H1 (cell line): ENCODE results near the gene LIPJ. TPM values are rescaled to one million over a fixed set of nuclear protein-coding genes. Genes with fewer than 3 reads are reported as not detected.

ENCODE experiments used
- CTCF ChIA-PET: fragments of 300-600 bp; sonication (Branson Sonifier 250); formaldehyde crosslinking; loops from one replicate; lab custom pipeline; 2021; ENCODE audit not compliant: partially characterized antibody; lab: Charles Lee
- POLR2A ChIA-PET: fragments of 300-600 bp; sonication (Branson Sonifier 250); formaldehyde crosslinking; loops from one replicate; lab custom pipeline; 2021; ENCODE audit warnings: inconsistent platforms; ENCODE audit not compliant: partially characterized antibody; lab: Charles Lee
- DNase-seq, 2 experiments: peaks; one replicate each; pipeline versions ENCODE4 v3.0.0 to v3.0.0-alpha.2; 2010 to 2022; ENCODE audit warnings: low spot score in 2 of 2, low read depth in 1 of 2, mixed read lengths in 1 of 2
- FAIRE-seq: peaks from 2 replicates; lab custom pipeline; 2011; peaks lifted over from hg19 to GRCh38; lab: Jason Lieb, UNC
- H2AFZ ChIP-seq: 2 replicates; pipeline ENCODE4 v1.8.1; 2012; ENCODE audit warnings: low read length, inconsistent platforms
- H2AK5ac ChIP-seq: 2 replicates; pipeline ENCODE4 v1.6.1; 2013; ENCODE audit warnings: low read depth, low read length
- H2BK120ac ChIP-seq: replicated peaks from 2 replicates; pipeline ENCODE3; 2013; ENCODE audit warnings: low read depth, low read length, inconsistent platforms
- H2BK12ac ChIP-seq: 2 replicates; pipeline ENCODE4 v1.6.1; 2013; ENCODE audit warnings: low read depth, low read length
- H2BK15ac ChIP-seq: 2 replicates; pipeline ENCODE4 v1.6.1; 2013; ENCODE audit warnings: low read length
- H2BK20ac ChIP-seq: 2 replicates; pipeline ENCODE4 v1.6.1; 2013; ENCODE audit warnings: low read length
- H2BK5ac ChIP-seq: 2 replicates; pipeline ENCODE4 v1.6.1; 2013; ENCODE audit warnings: low read depth, low read length
- H3K14ac ChIP-seq: 2 replicates; pipeline ENCODE4 v1.6.1; 2013; ENCODE audit warnings: inconsistent platforms; ENCODE audit not compliant: insufficient read length
- H3K18ac ChIP-seq: 2 replicates; pipeline ENCODE4 v1.6.1; 2013; ENCODE audit warnings: low read length; ENCODE audit errors: extremely low read depth
- H3K23ac ChIP-seq: 2 replicates; pipeline ENCODE4 v1.6.1; 2013; ENCODE audit warnings: inconsistent platforms; ENCODE audit not compliant: insufficient read length
- H3K23me2 ChIP-seq: 2 replicates; pipeline ENCODE4 v1.6.1; 2013; ENCODE audit warnings: low read depth, low read length
- H3K27ac ChIP-seq: 2 replicates; pipeline ENCODE4 v1.6.1; 2011; ENCODE audit warnings: low read depth, low read length, inconsistent platforms
- H3K27me3 ChIP-seq, 4 experiments: replicated peaks in 1 of 4; 1 replicate in 1 of 4; 2 replicates in 3 of 4; pipeline versions ENCODE4 v1.6.1 to v1.8.1; 2011 to 2013; ENCODE audit warnings: low read length in 3 of 4, mild to moderate bottlenecking in 3 of 4, inconsistent platforms in 2 of 4, mixed read lengths in 2 of 4, moderate library complexity in 1 of 4; ENCODE audit not compliant: control insufficient read depth in 3 of 4, insufficient read depth in 3 of 4; ENCODE audit errors: extremely low read depth in 1 of 4
- H3K36me3 ChIP-seq, 4 experiments: 2 replicates each; pipeline versions ENCODE4 v1.6.1 to v1.8.1; 2011 to 2013; ENCODE audit warnings: mild to moderate bottlenecking in 4 of 4, low read length in 3 of 4, moderate library complexity in 2 of 4, control low read depth in 1 of 4, inconsistent platforms in 1 of 4; ENCODE audit not compliant: insufficient read depth in 4 of 4, control insufficient read depth in 2 of 4
- H3K4ac ChIP-seq: replicated peaks from 2 replicates; pipeline ENCODE3; 2013; ENCODE audit warnings: low read length, low read depth, mixed read lengths, inconsistent platforms; ENCODE audit not compliant: insufficient read length
- H3K4me1 ChIP-seq, 4 experiments: replicated peaks in 1 of 4; 1 replicate in 1 of 4; 2 replicates in 3 of 4; pipeline versions ENCODE4 v1.6.1 to v1.8.1; 2011 to 2013; ENCODE audit warnings: low read length in 3 of 4, inconsistent platforms in 2 of 4, mixed read lengths in 1 of 4; ENCODE audit not compliant: insufficient read depth in 4 of 4, control insufficient read depth in 3 of 4
- H3K4me2 ChIP-seq, 2 experiments: 2 replicates each; pipeline versions ENCODE4 v1.6.1 to v1.8.1; 2011 to 2013; ENCODE audit warnings: low read depth in 2 of 2, low read length in 2 of 2, control low read depth in 1 of 2, inconsistent platforms in 1 of 2, mild to moderate bottlenecking in 1 of 2; ENCODE audit not compliant: insufficient read depth in 1 of 2
- H3K4me3 ChIP-seq, 4 experiments: fragments of 200-600, 300-600 bp in 1 of 4; sonication (generic), shearing (Covaris generic), sonication (Bioruptor Twin) in 1 of 4; 2 replicates each; pipeline versions ENCODE4 v1.5.1 to v1.8.1; 2011 to 2016; ENCODE audit warnings: low read length in 4 of 4, low read depth in 3 of 4, control low read depth in 2 of 4, inconsistent platforms in 2 of 4, mild to moderate bottlenecking in 2 of 4, mixed read lengths in 1 of 4, moderate library complexity in 1 of 4; ENCODE audit not compliant: insufficient read depth in 2 of 4; ENCODE audit errors: extremely low read depth in 1 of 4
- H3K56ac ChIP-seq: replicated peaks from 2 replicates; pipeline ENCODE3; 2013; ENCODE audit warnings: low read depth, mild to moderate bottlenecking, mixed read lengths, low read length, inconsistent platforms; ENCODE audit not compliant: insufficient read length
- H3K79me1 ChIP-seq: 2 replicates; pipeline ENCODE4 v1.6.1; 2013; ENCODE audit warnings: low read depth, low read length, control low read depth
- H3K79me2 ChIP-seq, 2 experiments: 2 replicates each; pipeline versions ENCODE4 v1.6.1 to v1.8.1; 2012 to 2013; ENCODE audit warnings: low read length in 2 of 2, mild to moderate bottlenecking in 2 of 2, inconsistent platforms in 1 of 2; ENCODE audit not compliant: insufficient read depth in 2 of 2, control insufficient read depth in 1 of 2
- H3K9ac ChIP-seq, 4 experiments: replicated peaks in 1 of 4; 1 replicate in 1 of 4; 2 replicates in 3 of 4; pipeline versions ENCODE4 v1.6.1 to v1.8.1; 2011 to 2013; ENCODE audit warnings: low read depth in 3 of 4, low read length in 3 of 4, control low read depth in 2 of 4, mild to moderate bottlenecking in 2 of 4, moderate library complexity in 2 of 4, inconsistent platforms in 1 of 4; ENCODE audit errors: extremely low read depth in 1 of 4
- H3K9me3 ChIP-seq, 2 experiments: 2 replicates each; pipeline versions ENCODE4 v1.6.1 to v1.8.1; 2012 to 2013; ENCODE audit warnings: mild to moderate bottlenecking in 2 of 2, moderate library complexity in 2 of 2, control low read depth in 1 of 2, inconsistent platforms in 1 of 2, low read depth in 1 of 2, low read length in 1 of 2, mixed read lengths in 1 of 2; ENCODE audit not compliant: insufficient read depth in 2 of 2
- H4K20me1 ChIP-seq, 2 experiments: replicated peaks in 1 of 2; 2 replicates each; pipeline versions ENCODE3 to v1.8.1; 2011 to 2013; ENCODE audit warnings: inconsistent platforms in 2 of 2, low read length in 2 of 2, mild to moderate bottlenecking in 1 of 2; ENCODE audit not compliant: insufficient read depth in 2 of 2, control insufficient read depth in 1 of 2
- H4K5ac ChIP-seq: 2 replicates; pipeline ENCODE4 v1.6.1; 2013; ENCODE audit warnings: low read length, low read depth, mixed read lengths, inconsistent platforms; ENCODE audit not compliant: insufficient read length
- H4K8ac ChIP-seq: 2 replicates; pipeline ENCODE4 v1.8.0; 2013; ENCODE audit warnings: mild to moderate bottlenecking, moderate library complexity, low read length, inconsistent platforms; ENCODE audit not compliant: insufficient read depth; ENCODE audit errors: extremely low read depth
- H4K91ac ChIP-seq: replicated peaks from 2 replicates; pipeline ENCODE3; 2013; ENCODE audit warnings: low read length, mixed read lengths, inconsistent platforms; ENCODE audit not compliant: insufficient read length
- BACH1 ChIP-seq: IDR thresholded peaks from 2 replicates; pipeline ENCODE4 v1.6.1; 2012; ENCODE audit warnings: low read length, improper control_type of control experiment
- POLR2A ChIP-seq, 2 experiments: IDR thresholded peaks; 1 replicate in 1 of 2; 2 replicates in 1 of 2; pipeline ENCODE4 v1.6.1; 2011; ENCODE audit warnings: low read depth in 2 of 2, low read length in 2 of 2, mild to moderate bottlenecking in 2 of 2; ENCODE audit errors: control extremely low read depth in 1 of 2
- RNF2 ChIP-seq: fragments of 200-900, 300-1000 bp; sonication (generic); IDR thresholded peaks from 2 replicates; pipeline ENCODE4 v1.7.1; 2016; ENCODE audit warnings: borderline replicate concordance, low read depth, mild to moderate bottlenecking, antibody characterized with exemption, low read length; ENCODE audit not compliant: poor library complexity, severe bottlenecking; ENCODE audit errors: missing control alignments
- SIX5 ChIP-seq: IDR thresholded peaks from 2 replicates; pipeline ENCODE4 v1.6.1; 2011; ENCODE audit warnings: mild to moderate bottlenecking, low read depth, low read length
- SRF ChIP-seq: IDR thresholded peaks from 2 replicates; pipeline ENCODE4 v1.6.1; 2011; ENCODE audit warnings: mild to moderate bottlenecking, low read depth, low read length, moderate library complexity
- SUZ12 ChIP-seq: fragments of 200-600 bp; sonication (generic); IDR thresholded peaks from 2 replicates; pipeline ENCODE4 v1.6.1; 2012; ENCODE audit warnings: mild to moderate bottlenecking, inconsistent platforms, low read length, moderate library complexity, mixed read lengths
- TAF1 ChIP-seq: IDR thresholded peaks from 2 replicates; pipeline ENCODE4 v1.6.1; 2011; ENCODE audit warnings: mild to moderate bottlenecking, low read depth, low read length
- TAF7 ChIP-seq: optimal IDR thresholded peaks from 2 replicates; pipeline ENCODE3; 2011; ENCODE audit warnings: low read depth, mild to moderate bottlenecking, inconsistent platforms, low read length, moderate library complexity, borderline replicate concordance
- TEAD4 ChIP-seq: IDR thresholded peaks from 2 replicates; pipeline ENCODE4 v1.6.1; 2012; ENCODE audit warnings: low read depth, low read length, inconsistent platforms, mixed read lengths
- ZNF274 ChIP-seq: IDR thresholded peaks from 2 replicates; pipeline ENCODE4 v1.7.0; 2012; ENCODE audit warnings: low read length, borderline replicate concordance; ENCODE audit errors: extremely low read depth
- WGBS, 2 experiments: shearing (Covaris generic) in 1 of 2; methylation state at CpG; one replicate each; pipeline versions ENCODE4 v1.1.6 to v1.1.7; 2013 to 2015; ENCODE audit warnings: low lambda C conversion rate in 2 of 2, mixed read lengths in 2 of 2, inconsistent platforms in 1 of 2, low coverage in 1 of 2, missing lambda C conversion rate in 1 of 2; ENCODE audit not compliant: insufficient replicate concordance in 2 of 2, insufficient coverage in 1 of 2, insufficient read length in 1 of 2; ENCODE audit errors: extremely low coverage in 1 of 2, missing lambda C conversion rate in 1 of 2; 5-methylcytosine and 5-hydroxymethylcytosine counted together
- polyA plus RNA-seq, 7 experiments: library from polyadenylated mRNA; depleted of rRNA in 3 of 7; stranded (reverse) in 5 of 7; unstranded in 2 of 7; fragments of >200 nt in 5 of 7; fragments of 200-250 nt in 2 of 7; gene quantifications; 1 replicate in 5 of 7; 2 replicates in 1 of 7; 4 replicates in 1 of 7; pipeline versions ENCODE4 v1.2.1 to v1.2.3, GENCODE V29; 2011 to 2013; ENCODE audit warnings: missing spikeins in 2 of 7, mixed read lengths in 2 of 7
- total RNA-seq: library from RNA; stranded (reverse); fragmentation: NEBNext Ultra II Directional; extraction: Animal tissue kit (Norgen Biotek cat#: 25700); gene quantifications from 2 replicates; pipeline ENCODE4 v1.2.1, GENCODE V29; 2021
- TF ChIP-seq, protein P1 (sequence below): IDR thresholded peaks from 2 replicates; pipeline ENCODE4 v1.6.1; 2012; ENCODE audit warnings: low read length, inconsistent platforms

The LIPJ gene
- total and polyA plus RNA-seq, 2 of the 8 experiments (the other 6 are each of a cell fraction or from before 2014, with no cell fraction given), result not detected

DNA sequence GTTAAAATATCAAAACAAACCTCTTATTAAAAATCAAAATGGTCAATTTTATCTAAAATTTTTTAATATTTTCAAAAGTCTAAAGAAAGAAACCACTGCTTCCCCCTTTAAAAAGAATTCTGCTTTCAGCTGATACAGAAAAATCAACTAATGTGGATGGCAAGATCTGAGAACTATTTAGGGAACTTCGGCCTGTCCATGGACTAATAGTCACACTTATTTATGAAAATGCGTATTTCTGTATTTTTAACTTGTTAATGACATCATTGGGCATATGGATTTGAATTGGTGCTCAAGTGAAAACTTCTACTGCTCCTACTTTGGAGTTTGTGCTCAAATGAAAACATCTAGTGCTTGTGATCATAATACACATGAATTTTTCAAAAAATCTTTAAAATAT, 35.3 kb upstream of the LIPJ start:
- no peak overlapping the region for H3K4me2 ChIP-seq
- no peaks in the 10 kb centered on the region for H4K20me1 ChIP-seq
- H3K27me3 ChIP-seq, result no peaks in the 10 kb centered on the region
- H4K5ac ChIP-seq, result no peak overlapping the region
- H2BK20ac ChIP-seq, result no peak overlapping the region
- 97% methylated on average over 2 of the region's 2 CpGs; no CpG with 5 or more reads in 1 of the 2 experiments for WGBS, 2 experiments
- H2BK5ac ChIP-seq, result no peak overlapping the region
- no peaks in the 10 kb centered on the region for H3K36me3 ChIP-seq
- no peak for TF ChIP-seq RNF2
- TF ChIP-seq BACH1, result no peak
- TF ChIP-seq, protein P1, sequence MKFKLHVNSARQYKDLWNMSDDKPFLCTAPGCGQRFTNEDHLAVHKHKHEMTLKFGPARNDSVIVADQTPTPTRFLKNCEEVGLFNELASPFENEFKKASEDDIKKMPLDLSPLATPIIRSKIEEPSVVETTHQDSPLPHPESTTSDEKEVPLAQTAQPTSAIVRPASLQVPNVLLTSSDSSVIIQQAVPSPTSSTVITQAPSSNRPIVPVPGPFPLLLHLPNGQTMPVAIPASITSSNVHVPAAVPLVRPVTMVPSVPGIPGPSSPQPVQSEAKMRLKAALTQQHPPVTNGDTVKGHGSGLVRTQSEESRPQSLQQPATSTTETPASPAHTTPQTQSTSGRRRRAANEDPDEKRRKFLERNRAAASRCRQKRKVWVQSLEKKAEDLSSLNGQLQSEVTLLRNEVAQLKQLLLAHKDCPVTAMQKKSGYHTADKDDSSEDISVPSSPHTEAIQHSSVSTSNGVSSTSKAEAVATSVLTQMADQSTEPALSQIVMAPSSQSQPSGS, result no peak
- TF ChIP-seq TEAD4, result no peak
- TF ChIP-seq ZNF274, result no peak
- no peak for TF ChIP-seq SUZ12
- no peak for TF ChIP-seq TAF1
- TF ChIP-seq POLR2A (IDR thresholded peaks at IDR 0.05; ENCODE audit: control extremely low read depth in 1 of 2, low read depth in 2 of 2, low read length in 2 of 2), result no peak
- no peak for TF ChIP-seq TAF7
- TF ChIP-seq SRF, result no peak
- no peak for TF ChIP-seq SIX5
- ChIA-PET CTCF (interaction anchor here (1.0 to 2.3 kb wide), 3 partner anchors 17 to 149 kb away, joined by 4 to 8 read pairs (median 5); no protein-coding TSS in a partner anchor), POLR2A (no interaction called here)
- no peak overlapping the region for H3K4me3 ChIP-seq
- H3K79me2 ChIP-seq, result no peaks in the 10 kb centered on the region
- H3K56ac ChIP-seq, result no peak overlapping the region
- H3K4me1 ChIP-seq, result no peaks in the 10 kb centered on the region; a peak in 1 of 7 replicates
- no peak overlapping the region for H2BK12ac ChIP-seq
- no peak overlapping the region for H3K14ac ChIP-seq
- H3K79me1 ChIP-seq, result no peaks in the 10 kb centered on the region
- no peak overlapping the region for H3K18ac ChIP-seq
- no peak overlapping the region for H2AFZ ChIP-seq
- no peak overlapping the region for H3K27ac ChIP-seq
- no peak for DNase-seq
- FAIRE-seq, result no peak
- H2AK5ac ChIP-seq, result no peak overlapping the region
- H4K8ac ChIP-seq, result no peak overlapping the region
- H3K4ac ChIP-seq, result no peak overlapping the region
- no peaks in the 10 kb centered on the region for H3K9me3 ChIP-seq
- no peak overlapping the region for H3K9ac ChIP-seq
- H4K91ac ChIP-seq, result no peak overlapping the region
- no peak overlapping the region for H2BK120ac ChIP-seq
- no peak overlapping the region for H3K23ac ChIP-seq
- H3K23me2 ChIP-seq, result no peaks in the 10 kb centered on the region
- H2BK15ac ChIP-seq, result no peak overlapping the region
